ENCODE data around the gene ECT2L. TPM values are rescaled to one million over a fixed set of nuclear protein-coding genes. Genes with fewer than 3 reads are reported as not detected.

Gene ECT2L
- polyA plus RNA-seq, 3 donors = not detected

- DNase-seq = no peak
- Mint-ChIP-seq H3K9me3 (peaks cover 0 to 13% (median 7%) of the 10 kb centered on the region in 7 donors), H3K36me3 (no peaks in the 10 kb centered on the region), H3K27me3 (ENCODE audit: low read depth in 3 of 3) (peaks cover 0 to 4% (median 2%) of the 10 kb centered on the region in 3 donors), H3K27ac (no peak overlapping the region), H3K4me3 (no peak overlapping the region), H3K4me1 (no peaks in the 10 kb centered on the region)
- H4K20me1 ChIP-seq (ENCODE audit: insufficient read depth, low read length) = no peaks in the 10 kb centered on the region
- no peaks in the 10 kb centered on the region for H3K4me1 ChIP-seq (ENCODE audit: control insufficient read depth in 1 of 2, insufficient read depth in 2 of 2, low read length in 2 of 2)
- peaks cover 0 to 3% of the 10 kb centered on the region in 2 donors for H3K9me3 ChIP-seq (replicated peaks in 1 of 2; ENCODE audit: control insufficient read depth in 1 of 2, insufficient read depth in 1 of 2, low read length in 2 of 2)
- TF ChIP-seq CTCF (IDR thresholded peaks at IDR 0.05) = no peak
- 63% methylated on average over 3 of the region's 9 CpGs for WGBS (ENCODE audit: insufficient coverage)
- H3K36me3 ChIP-seq (replicated peaks in 1 of 2; ENCODE audit: control insufficient read depth in 1 of 2, insufficient read depth in 2 of 2, low read length in 2 of 2) = no peaks in the 10 kb centered on the region
- no peak overlapping the region for H3K27ac ChIP-seq (ENCODE audit: low read depth in 1 of 2, low read length in 2 of 2)
- H3K9ac ChIP-seq (ENCODE audit: insufficient read depth, low read length, poor library complexity, severe bottlenecking) = no peak overlapping the region
- H2AFZ ChIP-seq (ENCODE audit: insufficient read depth, low read depth, low read length, poor library complexity, severe bottlenecking) = no peak overlapping the region
- no peaks in the 10 kb centered on the region for H3K27me3 ChIP-seq (ENCODE audit: control insufficient read depth in 2 of 2, insufficient read depth in 2 of 2, low read length in 2 of 2)
- intact Hi-C loops (cut with micrococcal nuclease) = no loop called here
- no peak overlapping the region for H3K4me2 ChIP-seq (replicated peaks; ENCODE audit: extremely low read depth, low read length, poor library complexity, severe bottlenecking)
- H3K4me3 ChIP-seq (replicated peaks in 1 of 3; ENCODE audit: low read depth in 2 of 3, low read length in 3 of 3) = no peak overlapping the region
- no peaks in the 10 kb centered on the region for H3K79me2 ChIP-seq (ENCODE audit: insufficient read depth, low read length)
Observed at GRCh38 chr6:138863321-138863720, 67.4 kb downstream of the ECT2L start.

- Histone ChIP-seq H3K36me3 (replicated peaks in 1 of 2; ENCODE audit: control insufficient read depth in 1 of 2, insufficient read depth in 2 of 2, low read length in 2 of 2) (no peaks in the 10 kb centered on the region), H3K4me3 (replicated peaks in 1 of 3; ENCODE audit: low read depth in 2 of 3, low read length in 3 of 3) (no peak overlapping the region), H3K9ac (ENCODE audit: insufficient read depth, low read length, poor library complexity, severe bottlenecking) (no peak overlapping the region), H3K9me3 (replicated peaks in 1 of 2; ENCODE audit: control insufficient read depth in 1 of 2, insufficient read depth in 1 of 2, low read length in 2 of 2) (no peaks in the 10 kb centered on the region), H3K79me2 (ENCODE audit: insufficient read depth, low read length) (no peaks in the 10 kb centered on the region), H4K20me1 (ENCODE audit: insufficient read depth, low read length) (no peaks in the 10 kb centered on the region), H3K4me1 (ENCODE audit: control insufficient read depth in 1 of 2, insufficient read depth in 2 of 2, low read length in 2 of 2) (no peaks in the 10 kb centered on the region), H3K27ac (ENCODE audit: low read depth in 1 of 2, low read length in 2 of 2) (no peak overlapping the region), H3K27me3 (ENCODE audit: control insufficient read depth in 2 of 2, insufficient read depth in 2 of 2, low read length in 2 of 2) (no peaks in the 10 kb centered on the region), H3K4me2 (replicated peaks; ENCODE audit: extremely low read depth, low read length, poor library complexity, severe bottlenecking) (no peak overlapping the region), H2AFZ (ENCODE audit: insufficient read depth, low read depth, low read length, poor library complexity, severe bottlenecking) (no peak overlapping the region)
- Mint-ChIP-seq H3K27ac (no peak overlapping the region), H3K4me1 (no peaks in the 10 kb centered on the region), H3K4me3 (no peak overlapping the region), H3K36me3 (no peaks in the 10 kb centered on the region), H3K9me3 (peaks cover 0 to 8% (median 4%) of the 10 kb centered on the region in 7 donors), H3K27me3 (ENCODE audit: low read depth in 3 of 3) (peaks cover 1 to 2% (median 2%) of the 10 kb centered on the region in 3 donors)
- intact Hi-C loops (cut with micrococcal nuclease) = no loop called here
- no peak for TF ChIP-seq CTCF (IDR thresholded peaks at IDR 0.05)
- DNase-seq = no peak
- WGBS (ENCODE audit: insufficient coverage) = 100% methylated on average over 1 of the region's 6 CpGs
Observed at GRCh38 chr6:138864343-138864890, 68.5 kb downstream of the ECT2L start.
